ENCODE measurements around the gene FAM124B.

GRCh38 chr2:224377751-224378700, 23.9 kb downstream of the FAM124B start:
- TF ChIP-seq POLR2A (IDR thresholded peaks at IDR 0.05; ENCODE audit: low read length) (no peak), GATA1 (IDR thresholded peaks at IDR 0.05; ENCODE audit: low read depth, low read length) (no peak)

All from erythroblast (primary cell).